DLD1 (cell line): ENCODE results near the gene PEX7.
"Not testable (repeated sequence)": the region's sequence is repeated elsewhere in the genome, so short reads cannot be mapped to it uniquely, and the experiment has no call there.

ENCODE experiments used
- in situ Hi-C: cut with HindIII; loops from 2 replicates; pipeline ENCODE4 v1.10.0; 2017; ENCODE audit warnings: low sequenced_read_pairs

PEX7 gene

GRCh38 chr6:136790411-136791295, 31.7 kb upstream of the PEX7 start:
- in situ Hi-C loops: no loop called here

- in situ Hi-C loops: no loop called here
Measured at GRCh38 chr6:136791296-136792094, 30.9 kb upstream of the PEX7 start.

DNA sequence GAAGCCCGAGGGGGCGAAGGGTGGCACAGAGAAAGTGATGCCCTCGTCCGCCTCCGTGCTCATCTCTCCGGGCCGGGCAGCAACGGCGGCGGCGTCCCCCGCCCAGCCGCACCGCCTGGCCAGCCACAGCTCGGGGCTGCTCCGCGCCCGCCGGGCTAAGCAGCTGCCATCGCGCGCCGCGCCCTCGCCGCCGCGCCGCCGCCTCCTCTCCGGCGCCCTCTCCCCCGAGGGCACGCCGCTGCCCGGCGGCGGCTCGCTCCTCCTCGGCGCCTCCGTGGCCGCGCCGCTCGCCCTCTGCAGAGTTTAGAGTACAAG, 30.3 kb upstream of the PEX7 start:
- in situ Hi-C loops: no loop called here

- in situ Hi-C loops: no loop called here
Measured at GRCh38 chr6:136792410-136793262, 29.8 kb upstream of the PEX7 start, which contains the start of gene MAP3K5. Gene MAP3K5, minus strand, starts transcription at chr6:136792477. Its CDS starts 320 bp downstream, at chr6:136792157.

DNA sequence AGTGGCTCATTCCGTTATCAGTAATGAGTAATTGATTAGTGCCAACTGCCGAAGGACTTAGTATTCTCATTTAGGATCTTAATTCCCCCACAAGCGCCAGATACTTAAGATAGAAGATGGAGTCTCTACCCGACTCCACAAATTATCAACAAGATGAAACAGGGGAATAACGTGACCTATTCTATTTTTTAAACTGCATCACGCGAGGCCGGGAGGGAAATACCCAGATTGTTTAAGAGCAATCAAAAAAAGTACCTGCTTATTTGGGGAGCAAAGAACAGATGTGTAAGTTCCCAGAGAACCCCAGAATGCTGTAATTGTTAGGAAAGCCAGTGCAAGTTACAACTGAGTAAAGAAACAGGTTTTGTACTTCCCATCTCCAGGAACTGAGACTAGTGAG, 29.0 kb upstream of the PEX7 start:
- in situ Hi-C loops: no loop called here

DNA sequence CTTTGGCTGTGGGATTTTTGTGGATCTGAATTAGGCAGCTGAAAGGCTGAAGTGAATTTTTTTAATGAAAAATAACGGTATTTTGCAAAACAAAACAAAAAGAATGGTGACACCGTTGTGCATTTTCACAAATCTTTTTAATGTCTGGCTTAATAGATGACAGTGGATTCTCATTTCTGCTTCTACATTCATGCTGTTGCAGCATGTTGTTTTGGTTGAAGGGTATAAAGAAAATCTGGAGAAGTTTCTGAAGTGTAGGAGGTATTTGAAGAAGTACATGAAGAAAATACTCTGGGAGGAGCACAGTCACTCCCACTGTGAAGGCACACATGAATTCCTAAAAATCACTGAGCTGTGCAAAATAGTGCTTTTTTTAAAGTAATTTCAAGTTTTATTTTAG, 27.0 kb upstream of the PEX7 start:
- in situ Hi-C loops: no loop called here

DNA sequence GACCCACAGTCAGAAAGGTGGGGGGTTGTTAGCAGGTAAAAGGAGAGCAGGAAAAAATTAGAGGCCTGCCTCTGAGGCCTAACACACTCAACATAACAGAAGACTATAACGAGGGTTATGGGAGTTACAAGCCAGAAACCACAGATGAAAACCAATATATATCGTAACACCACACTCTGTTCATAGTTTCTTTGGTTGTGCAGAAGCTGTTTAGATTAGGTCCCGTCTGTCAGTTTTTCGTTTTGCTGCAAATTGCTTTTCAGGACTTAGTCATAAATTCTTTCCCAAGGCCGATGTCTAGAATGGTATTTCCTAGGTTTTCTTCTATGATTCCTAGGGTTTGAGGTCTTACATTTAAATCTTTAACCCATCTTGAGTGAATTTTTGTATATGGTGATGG, 26.4 kb upstream of the PEX7 start:
- in situ Hi-C loops: no loop called here

GRCh38 chr6:136798044-136798443, 24.3 kb upstream of the PEX7 start:
- in situ Hi-C loops: no loop called here

DNA sequence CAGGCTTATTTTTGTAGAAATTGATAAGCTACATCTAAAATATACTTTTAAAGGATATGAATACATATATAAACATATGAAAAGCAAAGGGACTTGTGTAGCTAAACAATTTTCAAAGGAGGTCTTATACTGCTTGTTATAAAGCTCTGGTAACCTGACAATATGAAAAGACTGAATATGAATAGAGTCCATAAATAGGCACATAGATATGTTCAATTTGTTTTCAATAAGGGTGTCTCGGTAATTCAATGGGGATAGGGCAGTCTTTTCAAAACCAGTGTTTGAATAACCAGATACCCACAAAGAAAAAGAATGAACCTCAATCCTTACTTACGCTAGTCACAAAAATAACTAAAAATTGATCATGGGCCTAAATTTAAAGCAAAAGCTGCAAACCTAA, 20.8 kb upstream of the PEX7 start:
- in situ Hi-C loops: no loop called here

GRCh38 chr6:136803608-136804007, 18.8 kb upstream of the PEX7 start:
- in situ Hi-C loops: no loop called here

DNA sequence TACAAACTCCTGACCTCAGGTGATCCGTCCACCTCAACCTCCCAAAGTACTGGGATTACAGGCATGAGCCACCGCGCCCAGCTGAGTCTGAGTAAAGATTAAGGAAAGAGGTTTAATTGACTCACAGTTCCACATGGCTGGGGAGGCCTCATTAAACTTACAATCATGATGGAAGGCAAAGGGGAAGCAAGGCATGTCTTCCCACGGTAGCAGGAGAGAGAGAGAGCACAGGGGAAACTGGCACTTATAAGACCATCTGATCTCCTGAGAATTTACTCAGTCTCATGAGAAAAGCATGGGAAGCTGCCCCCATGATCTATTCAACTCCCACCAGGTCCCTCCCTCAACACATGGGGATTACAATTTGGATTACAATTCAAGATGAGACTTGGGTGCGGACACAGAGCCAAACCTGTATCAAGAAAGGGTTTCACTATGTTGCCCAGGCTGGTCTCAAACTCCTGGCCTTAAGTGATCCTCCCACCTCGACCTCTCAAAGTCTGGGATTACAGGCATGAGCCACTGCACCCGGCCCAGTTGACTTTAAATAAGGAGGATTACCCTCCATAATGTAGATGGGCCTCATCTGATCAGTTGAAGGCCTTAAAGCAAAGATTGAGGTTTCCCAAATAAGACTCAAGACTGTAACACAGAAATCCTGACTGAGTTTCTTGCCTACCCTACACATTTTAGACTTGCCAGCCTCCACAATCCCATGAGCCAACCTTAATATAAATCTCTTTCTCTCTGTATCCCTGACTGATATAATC, 13.1 kb upstream of the PEX7 start:
- in situ Hi-C loops: no loop called here

DNA sequence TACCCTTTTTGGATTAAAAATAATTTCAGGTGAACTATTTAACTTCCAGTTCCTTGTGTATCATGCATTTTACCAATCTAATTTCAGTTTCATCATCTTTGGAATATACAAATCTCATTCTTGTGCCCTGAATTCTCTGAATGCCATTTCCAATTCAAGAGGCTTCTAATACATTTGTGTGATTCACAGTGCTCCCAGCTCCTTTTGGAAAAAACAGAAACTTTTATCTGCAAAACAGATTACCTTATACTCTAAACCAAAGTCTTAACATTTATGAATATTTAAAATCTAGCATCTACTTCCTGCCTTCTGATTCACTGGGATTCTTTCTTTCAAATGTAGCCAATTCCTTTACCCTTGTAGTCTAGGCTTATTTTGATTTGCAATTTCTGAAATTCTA, 11.1 kb upstream of the PEX7 start:
- in situ Hi-C loops: no loop called here

- in situ Hi-C loops: no loop called here
Measured at GRCh38 chr6:136812174-136812573, 10.2 kb upstream of the PEX7 start.

DNA sequence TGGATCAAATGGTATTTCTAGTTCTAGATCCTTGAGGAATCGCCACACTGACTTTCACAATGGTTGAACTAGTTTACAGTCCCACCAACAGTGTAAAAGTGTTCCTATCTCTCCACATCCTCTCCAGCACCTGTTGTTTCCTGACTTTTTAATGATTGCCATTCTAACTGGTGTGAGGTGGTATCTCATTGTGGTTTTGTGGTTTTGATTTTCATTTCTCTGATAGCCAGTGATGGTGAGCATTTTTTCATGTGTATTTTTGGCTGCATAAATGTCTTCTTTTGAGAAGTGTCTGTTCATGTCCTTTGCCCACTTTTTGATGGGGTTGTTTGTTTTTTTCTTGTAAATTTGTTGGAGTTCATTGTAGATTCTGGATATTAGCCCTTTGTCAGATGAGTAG, 6.8 kb upstream of the PEX7 start:
- in situ Hi-C loops: not testable (repeated sequence)

DNA sequence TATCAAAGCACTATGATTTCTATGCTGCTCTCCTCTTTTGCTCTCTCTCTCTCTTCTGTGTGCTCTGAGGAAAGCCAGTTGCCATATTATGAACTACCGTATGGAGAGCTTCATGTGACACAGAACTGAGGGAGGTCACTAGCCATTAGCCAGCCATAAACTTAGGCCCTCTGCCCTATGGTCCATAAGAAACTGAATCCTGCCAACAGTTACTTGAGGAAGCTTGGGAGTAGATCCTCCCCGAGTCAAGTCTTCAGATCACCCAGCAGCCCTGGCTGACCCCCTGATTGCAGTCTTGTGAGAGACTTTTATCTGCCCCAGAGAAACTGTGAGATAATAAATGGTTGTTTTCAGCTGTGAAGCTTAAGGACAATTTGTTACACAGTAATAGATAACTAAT, 5.7 kb upstream of the PEX7 start:
- in situ Hi-C loops: no loop called here

- in situ Hi-C loops: no loop called here
Measured at GRCh38 chr6:136820561-136820960, 1.8 kb upstream of the PEX7 start.

DNA sequence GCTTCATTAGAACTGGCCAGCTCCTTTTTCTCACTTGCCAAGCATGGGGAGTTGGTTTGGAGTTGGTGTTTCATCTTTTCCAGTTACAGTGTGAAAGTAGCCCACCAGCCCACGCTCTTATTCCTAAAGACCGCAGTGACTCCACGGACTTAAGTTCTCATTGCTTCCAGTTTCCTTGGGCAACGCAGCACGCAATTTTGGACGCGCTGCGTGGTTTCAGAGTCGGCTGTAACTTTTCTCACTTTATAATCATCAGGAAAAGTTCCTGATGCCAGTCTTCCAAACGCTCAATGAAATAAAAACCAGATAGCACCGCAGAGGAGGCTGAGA, 381 bp upstream of the PEX7 start:
- in situ Hi-C loops: no loop called here

- in situ Hi-C loops: no loop called here
Measured at GRCh38 chr6:136823128-136823660, 802 bp downstream of the PEX7 start.

DNA sequence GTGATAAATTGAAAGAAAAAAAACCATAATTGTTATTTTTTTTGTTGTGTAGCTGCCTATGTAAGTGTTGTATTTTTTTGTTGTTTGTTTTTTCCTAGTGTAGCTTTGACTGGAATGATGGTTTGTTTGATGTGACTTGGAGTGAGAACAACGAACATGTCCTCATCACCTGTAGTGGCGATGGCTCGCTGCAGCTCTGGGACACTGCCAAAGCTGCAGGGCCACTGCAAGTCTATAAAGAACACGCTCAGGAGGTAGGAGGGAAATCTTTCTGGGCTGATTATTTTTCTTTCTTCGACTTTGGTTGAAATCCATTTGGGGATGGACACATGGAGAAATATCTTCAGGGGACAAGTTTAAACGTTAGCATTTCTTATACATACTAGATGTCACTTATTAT, 3.8 kb downstream of the PEX7 start:
- in situ Hi-C loops: no loop called here

GRCh38 chr6:136831873-136832562, 9.6 kb downstream of the PEX7 start:
- in situ Hi-C loops: no loop called here
